HepG2 (cell line): ENCODE measurements around the gene PUS3. TPM values are rescaled to one million over a fixed set of nuclear protein-coding genes. Genes with fewer than 3 reads are reported as not detected.

ENCODE experiments used
- ARID4A ChIP-seq: sonication (generic); formaldehyde crosslinking; IDR thresholded peaks from 2 replicates; pipeline ENCODE4 v1.5.0; 2020; ENCODE audit warnings: mild to moderate bottlenecking, missing genetic modification reagents, borderline replicate concordance
- ATF3 ChIP-seq: sonication (generic); formaldehyde crosslinking; IDR thresholded peaks from 2 replicates; pipeline ENCODE4 v1.4.0; 2020; ENCODE audit warnings: missing genetic modification reagents
- BCL3 ChIP-seq: sonication (generic); formaldehyde crosslinking; IDR thresholded peaks from 2 replicates; pipeline ENCODE4 v1.5.1; 2020; ENCODE audit warnings: mild to moderate bottlenecking, missing genetic modification reagents, moderate library complexity
- FOXA3 ChIP-seq: IDR thresholded peaks from 2 replicates; pipeline ENCODE4 v1.6.1; 2016; ENCODE audit warnings: missing genetic modification reagents, missing compliant biosample characterization
- KDM5B ChIP-seq: sonication (generic); formaldehyde crosslinking; IDR thresholded peaks from 2 replicates; pipeline ENCODE4 v1.4.0; 2020; ENCODE audit warnings: missing genetic modification reagents, mild to moderate bottlenecking, borderline replicate concordance
- MIXL1 ChIP-seq: IDR thresholded peaks from 2 replicates; pipeline ENCODE4 v1.6.1; 2016
- NONO ChIP-seq, 2 experiments: fragments of 450-650 bp in 1 of 2; sonication (generic) in 1 of 2; formaldehyde crosslinking in 1 of 2; IDR thresholded peaks in 1 of 2; conservative IDR thresholded peaks in 1 of 2; 2 replicates each; pipeline versions ENCODE4 v1.6.1 to v1.8.0; 2017 to 2022; ENCODE audit warnings: mild to moderate bottlenecking in 1 of 2, missing genetic modification reagents in 1 of 2, moderate library complexity in 1 of 2
- POLR2A ChIP-seq, 2 experiments: IDR thresholded peaks; 2 replicates each; pipeline ENCODE4 v1.6.1; 2011; ENCODE audit warnings: low read depth in 2 of 2, low read length in 2 of 2, mild to moderate bottlenecking in 1 of 2, moderate library complexity in 1 of 2; ENCODE audit not compliant: insufficient read depth in 1 of 2
- PREB ChIP-seq: sonication (generic); formaldehyde crosslinking; IDR thresholded peaks from 2 replicates; pipeline ENCODE4 v1.4.0; 2020; ENCODE audit warnings: missing genetic modification reagents
- PTBP1 ChIP-seq: fragments of 200-400 bp; formaldehyde crosslinking; IDR thresholded peaks from 2 replicates; pipeline ENCODE4 v1.6.1; 2018; ENCODE audit warnings: low read length, low read depth; ENCODE audit not compliant: poor library complexity, severe bottlenecking
- XRCC5 ChIP-seq: fragments of 200-400 bp; formaldehyde crosslinking; optimal IDR thresholded peaks from 2 replicates; pipeline ENCODE3; 2017; ENCODE audit warnings: mild to moderate bottlenecking, low read length
- YEATS4 ChIP-seq: sonication (generic); formaldehyde crosslinking; IDR thresholded peaks from 2 replicates; pipeline ENCODE4 v1.4.0; 2020; ENCODE audit warnings: missing genetic modification reagents, borderline replicate concordance
- ZBTB20 ChIP-seq: sonication (generic); formaldehyde crosslinking; IDR thresholded peaks from 2 replicates; pipeline ENCODE4 v1.8.1; 2023; ENCODE audit warnings: missing genetic modification reagents, low read depth, mild to moderate bottlenecking, borderline replicate concordance
- ZBTB7A ChIP-seq: sonication (generic); formaldehyde crosslinking; IDR thresholded peaks from 2 replicates; pipeline ENCODE4 v1.8.0; 2022; ENCODE audit warnings: mild to moderate bottlenecking, missing genetic modification reagents
- ZNF292 ChIP-seq: sonication (generic); formaldehyde crosslinking; IDR thresholded peaks from 2 replicates; pipeline ENCODE4 v1.8.1; 2022; ENCODE audit warnings: mild to moderate bottlenecking, low read depth, missing genetic modification reagents, borderline replicate concordance
- ZNF441 ChIP-seq: sonication (generic); formaldehyde crosslinking; IDR thresholded peaks from 2 replicates; pipeline ENCODE4 v1.7.0; 2021; ENCODE audit warnings: missing genetic modification reagents, borderline replicate concordance
- ZNF547 ChIP-seq: sonication (generic); formaldehyde crosslinking; IDR thresholded peaks from 2 replicates; pipeline ENCODE4 v1.5.1; 2020; ENCODE audit warnings: mild to moderate bottlenecking, missing genetic modification reagents
- ZNF563 ChIP-seq: sonication (generic); formaldehyde crosslinking; IDR thresholded peaks from 2 replicates; pipeline ENCODE4 v1.8.0; 2022; ENCODE audit warnings: mild to moderate bottlenecking, moderate library complexity, missing genetic modification reagents
- ZNF704 ChIP-seq: sonication (generic); formaldehyde crosslinking; IDR thresholded peaks from 2 replicates; pipeline ENCODE4 v1.8.1; 2023; ENCODE audit warnings: mild to moderate bottlenecking, inconsistent platforms, moderate library complexity, missing genetic modification reagents, borderline replicate concordance
- ZSCAN22 ChIP-seq: sonication (generic); formaldehyde crosslinking; IDR thresholded peaks from 2 replicates; pipeline ENCODE4 v1.4.0; 2020; ENCODE audit warnings: mild to moderate bottlenecking, missing genetic modification reagents
- polyA plus RNA-seq, 8 experiments: library from polyadenylated mRNA; depleted of rRNA in 3 of 8; stranded (reverse) in 7 of 8; unstranded in 1 of 8; fragments of >200 nt; fragmentation: Illumina TruSeq in 4 of 8; extraction: Trizol in 4 of 8; gene quantifications; 2 replicates each; pipeline versions ENCODE4 v1.2.1 to v1.2.3, GENCODE V29; 2011 to 2016; ENCODE audit warnings: low read depth in 4 of 8, missing spikeins in 1 of 8, mixed read lengths in 1 of 8; ENCODE audit not compliant: insufficient read depth in 1 of 8
- total RNA-seq, 5 experiments: library from RNA; depleted of rRNA; stranded (reverse); fragments of >200 nt; fragmentation: Illumina TruSeq; extraction: Trizol; gene quantifications; 2 replicates each; pipeline ENCODE4 v1.2.3, GENCODE V29; 2016; ENCODE audit warnings: low read depth in 1 of 5

Gene PUS3
- total and polyA plus RNA-seq, 2 of the 13 experiments (the other 11 are each of a cell fraction or from before 2014, with no cell fraction given), result 6.0 to 18.2 TPM

GRCh38 chr11:125887373-125888324 lies 15.4 kb downstream of the PUS3 start, which contains the start of gene HYLS1 (continued):
- TF ChIP-seq PREB, result no peak
- TF ChIP-seq ZBTB7A, result peak; percentile 38; the same call in 1 of the 2 replicates
- TF ChIP-seq ZNF704, result no peak
- no peak for TF ChIP-seq ZBTB20 (CRISPR knock-in tag)
- TF ChIP-seq ZNF441 (CRISPR knock-in tag), result peak; percentile 29; the same call in 1 of the 2 replicates
- peak; percentile 81; the same call in 1 of the 2 replicates for TF ChIP-seq ZNF547 (CRISPR knock-in tag)
- TF ChIP-seq FOXA3 (CRISPR knock-in tag), result no peak
- peak; percentile 26; the same call in 1 of the 2 replicates for TF ChIP-seq BCL3 (CRISPR knock-in tag)
- peak; percentile 71; the same call in 1 of the 2 replicates for TF ChIP-seq YEATS4
- peak; percentile 36 for TF ChIP-seq XRCC5
- no peak for TF ChIP-seq MIXL1 (CRISPR knock-in tag)
- TF ChIP-seq ZNF292 (CRISPR knock-in tag), result peak; percentile 21; the same call in 1 of the 2 replicates
- peak; percentile 56 to 70 for TF ChIP-seq POLR2A (IDR thresholded peaks at IDR 0.05; ENCODE audit: insufficient read depth in 1 of 2, low read depth in 2 of 2, low read length in 2 of 2)
- TF ChIP-seq NONO (IDR thresholded peaks at IDR 0.05), result no peak
- TF ChIP-seq NONO (CRISPR knock-in tag; conservative IDR thresholded peaks at IDR 0.05), result peak; percentile 80
- TF ChIP-seq ARID4A (CRISPR knock-in tag), result peak; percentile 82; the same call in 1 of the 2 replicates
- TF ChIP-seq ZNF563, result peak; percentile 40; the same call in 1 of the 2 replicates
- TF ChIP-seq ZSCAN22 (CRISPR knock-in tag), result no peak
- peak; percentile 85 for TF ChIP-seq KDM5B
- TF ChIP-seq ATF3, result no peak
- TF ChIP-seq PTBP1, result no peak
